ENCODE measurements around the gene ADTRP. TPM values are rescaled to one million over a fixed set of nuclear protein-coding genes. Genes with fewer than 3 reads are reported as not detected.

ADTRP gene
- total RNA-seq, 4 donors from 2014 or later = 9.1 to 40.4 (median 21.8) TPM

DNA sequence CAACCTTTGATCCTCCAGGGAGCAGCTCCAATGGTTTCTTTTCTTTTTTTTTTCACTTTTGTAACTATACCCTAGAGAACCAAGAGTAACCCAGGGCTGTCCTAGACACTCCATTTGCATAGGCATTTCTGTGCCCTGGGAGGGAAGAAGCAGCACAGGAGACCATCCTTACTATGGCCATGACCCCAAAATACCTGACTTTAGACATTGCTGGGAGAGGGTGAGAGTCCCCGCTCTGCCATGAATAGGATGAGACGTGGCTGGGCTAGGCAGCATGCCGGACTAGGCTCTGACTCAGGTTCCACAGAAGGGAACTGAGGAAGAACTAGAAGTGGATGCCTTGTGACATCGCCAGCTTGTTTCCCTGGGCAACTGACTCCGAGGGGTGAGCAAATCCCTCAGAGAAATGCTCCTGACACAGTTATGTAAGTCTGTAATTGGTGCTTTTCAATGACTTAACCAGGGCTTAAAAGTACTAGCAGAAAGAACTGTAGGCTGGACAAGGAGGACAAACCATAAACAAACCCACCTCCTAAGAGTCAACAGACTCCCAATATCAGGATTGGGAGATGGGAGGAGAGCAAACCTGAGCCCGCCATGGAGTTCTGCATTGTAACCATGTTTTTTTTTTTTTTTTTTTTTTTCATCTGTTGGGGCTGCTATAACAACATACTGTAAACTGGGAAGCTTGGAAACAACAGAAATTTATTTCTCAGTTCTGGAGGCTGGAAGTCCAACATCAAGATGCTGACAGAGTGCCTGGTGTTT lies 910 bp upstream of the ADTRP start:
- intact Hi-C loops (cut with DNase I; ENCODE audit: low total_unique reads) = no loop called here
- H3K4me3 ChIP-seq (ENCODE audit: low read depth, poor library complexity, severe bottlenecking) = no peak overlapping the region
- TF ChIP-seq, protein P1, sequence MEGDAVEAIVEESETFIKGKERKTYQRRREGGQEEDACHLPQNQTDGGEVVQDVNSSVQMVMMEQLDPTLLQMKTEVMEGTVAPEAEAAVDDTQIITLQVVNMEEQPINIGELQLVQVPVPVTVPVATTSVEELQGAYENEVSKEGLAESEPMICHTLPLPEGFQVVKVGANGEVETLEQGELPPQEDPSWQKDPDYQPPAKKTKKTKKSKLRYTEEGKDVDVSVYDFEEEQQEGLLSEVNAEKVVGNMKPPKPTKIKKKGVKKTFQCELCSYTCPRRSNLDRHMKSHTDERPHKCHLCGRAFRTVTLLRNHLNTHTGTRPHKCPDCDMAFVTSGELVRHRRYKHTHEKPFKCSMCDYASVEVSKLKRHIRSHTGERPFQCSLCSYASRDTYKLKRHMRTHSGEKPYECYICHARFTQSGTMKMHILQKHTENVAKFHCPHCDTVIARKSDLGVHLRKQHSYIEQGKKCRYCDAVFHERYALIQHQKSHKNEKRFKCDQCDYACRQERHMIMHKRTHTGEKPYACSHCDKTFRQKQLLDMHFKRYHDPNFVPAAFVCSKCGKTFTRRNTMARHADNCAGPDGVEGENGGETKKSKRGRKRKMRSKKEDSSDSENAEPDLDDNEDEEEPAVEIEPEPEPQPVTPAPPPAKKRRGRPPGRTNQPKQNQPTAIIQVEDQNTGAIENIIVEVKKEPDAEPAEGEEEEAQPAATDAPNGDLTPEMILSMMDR (IDR thresholded peaks at IDR 0.05) = no peak
- no peak for TF ChIP-seq POLR2A (IDR thresholded peaks at IDR 0.05)
- WGBS, 2 donors = 77 to 78% methylated on average over 6 of the region's 6 CpGs
- DNase-seq (ENCODE audit: low spot score in 2 of 2) = no peak

DNA sequence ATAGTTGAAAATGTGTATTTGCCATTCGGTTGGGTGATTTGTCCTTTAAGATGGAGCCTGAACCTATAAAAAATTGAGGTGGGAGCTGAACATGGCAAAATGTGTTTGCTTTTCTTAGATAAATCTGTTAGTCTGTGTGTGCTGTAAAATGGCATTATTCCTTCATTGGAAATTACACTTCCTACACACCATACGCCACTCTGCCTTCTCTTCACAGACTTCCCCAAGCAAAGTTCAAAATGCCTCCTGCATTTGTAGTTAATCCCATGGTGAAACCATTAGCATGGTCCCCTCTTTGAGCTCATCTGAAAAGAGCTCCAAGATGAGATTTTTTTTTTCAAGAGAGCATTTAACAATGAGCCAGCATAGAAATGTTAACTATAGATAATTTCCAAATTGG lies 567 bp downstream of the ADTRP start:
- no peak overlapping the region for H3K4me3 ChIP-seq (ENCODE audit: low read depth, poor library complexity, severe bottlenecking)
- 90 to 95% methylated on average over 2 of the region's 2 CpGs for WGBS, 2 donors
- no peak for DNase-seq (ENCODE audit: low spot score in 2 of 2)
- intact Hi-C loops (cut with DNase I; ENCODE audit: low total_unique reads) = no loop called here
- TF ChIP-seq POLR2A (IDR thresholded peaks at IDR 0.05) = no peak
- TF ChIP-seq, protein P1 (IDR thresholded peaks at IDR 0.05) = no peak

DNA sequence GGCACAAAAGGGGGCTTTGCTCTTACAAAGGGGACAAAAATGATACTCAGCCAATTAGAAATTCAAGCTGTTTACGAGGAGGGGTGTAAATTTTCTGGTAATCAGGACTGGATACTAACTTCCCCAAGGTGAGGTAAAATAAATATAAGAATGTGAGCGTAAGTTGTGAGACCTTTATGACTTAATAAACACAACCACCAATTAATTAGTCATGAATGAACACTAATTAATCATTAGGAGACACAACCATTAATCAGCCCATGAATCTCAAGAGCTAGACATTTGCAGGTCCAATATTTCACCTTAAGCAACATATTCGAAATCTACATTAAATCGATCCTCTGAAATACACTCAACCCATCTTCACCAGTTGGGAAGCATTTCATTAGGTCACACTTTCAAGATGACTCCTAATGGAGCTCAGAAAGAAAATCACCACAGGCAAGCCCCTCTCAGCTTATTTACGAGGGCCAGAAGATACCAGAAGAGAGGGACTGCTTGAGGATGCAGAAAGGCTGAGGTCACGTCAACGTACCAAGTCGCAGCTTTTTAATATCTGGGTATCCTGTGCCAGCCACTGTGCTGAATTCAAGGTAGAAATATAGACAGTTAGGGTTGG lies 2.7 kb downstream of the ADTRP start:
- 80 to 85% methylated on average over 8 of the region's 8 CpGs for WGBS, 2 donors
- DNase-seq (ENCODE audit: low spot score in 2 of 2) = no peak
- TF ChIP-seq POLR2A (IDR thresholded peaks at IDR 0.05) = no peak
- TF ChIP-seq, protein P1 (IDR thresholded peaks at IDR 0.05) = no peak
- intact Hi-C loops (cut with DNase I; ENCODE audit: low total_unique reads) = no loop called here
- H3K4me3 ChIP-seq (ENCODE audit: low read depth, poor library complexity, severe bottlenecking) = no peak overlapping the region

DNA sequence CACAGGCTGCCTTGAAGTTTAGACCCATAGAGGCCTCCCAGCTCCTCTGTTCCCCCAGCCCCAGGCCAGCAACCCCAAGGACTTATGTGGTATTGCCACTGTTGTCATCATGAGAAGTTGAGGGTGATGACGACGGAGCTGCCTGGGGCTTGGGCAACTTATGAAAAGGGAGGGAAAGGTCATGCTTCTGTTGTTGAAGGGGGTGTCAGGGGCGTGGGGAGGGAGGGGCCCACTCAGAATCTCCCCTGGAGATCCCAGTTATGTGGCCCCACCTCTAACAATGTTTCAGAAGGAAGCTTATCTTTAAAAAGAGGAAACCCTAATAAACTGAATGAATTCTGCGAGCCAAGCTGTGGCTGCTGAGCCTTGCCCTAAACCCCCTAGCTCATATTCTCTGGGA lies 4.2 kb downstream of the ADTRP start:
- no peak overlapping the region for H3K4me3 ChIP-seq (ENCODE audit: low read depth, poor library complexity, severe bottlenecking)
- intact Hi-C loops (cut with DNase I; ENCODE audit: low total_unique reads) = no loop called here
- TF ChIP-seq POLR2A (IDR thresholded peaks at IDR 0.05) = no peak
- TF ChIP-seq, protein P1 (IDR thresholded peaks at IDR 0.05) = no peak
- 67 to 88% methylated on average over 4 of the region's 4 CpGs for WGBS, 2 donors
- DNase-seq (ENCODE audit: low spot score in 2 of 2) = no peak

DNA sequence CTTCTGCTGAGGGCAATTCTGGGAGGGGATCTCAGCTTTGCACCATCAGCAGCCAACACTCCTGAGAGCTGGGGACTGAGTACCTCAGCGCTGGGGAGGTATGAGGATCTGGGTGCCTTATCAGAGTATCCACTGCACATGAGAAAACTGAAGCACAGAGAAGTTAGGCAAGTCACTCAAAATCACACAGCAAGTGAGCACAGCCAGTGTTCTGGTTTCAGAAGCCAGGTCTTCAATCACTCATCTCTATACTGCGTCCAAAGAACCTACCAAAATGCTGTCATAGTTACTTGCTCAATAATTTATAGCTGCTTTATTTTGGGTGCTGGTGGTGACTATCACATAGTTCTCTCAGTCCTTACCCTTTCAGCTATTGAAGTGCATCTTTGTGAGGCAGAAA lies 5.0 kb downstream of the ADTRP start:
- DNase-seq (ENCODE audit: low spot score in 2 of 2) = no peak
- WGBS, 2 donors = 78 to 96% methylated on average over 2 of the region's 2 CpGs
- intact Hi-C loops (cut with DNase I; ENCODE audit: low total_unique reads) = no loop called here
- H3K4me3 ChIP-seq (ENCODE audit: low read depth, poor library complexity, severe bottlenecking) = no peak overlapping the region
- TF ChIP-seq, protein P1 (IDR thresholded peaks at IDR 0.05) = no peak
- no peak for TF ChIP-seq POLR2A (IDR thresholded peaks at IDR 0.05)

Measured in lower leg skin (tissue), 4 donors.